ENCODE results near the gene PTPRM.

Gene PTPRM

GRCh38 chr18:7567474-7568425, 634 bp downstream of the PTPRM start:
- peak; percentile 73 for DNase-seq (ENCODE audit: low spot score)

- no peak for DNase-seq (ENCODE audit: low spot score)
Measured at GRCh38 chr18:7568426-7568825, 1.3 kb downstream of the PTPRM start.

GRCh38 chr18:7571626-7572025, 4.5 kb downstream of the PTPRM start:
- no peak for DNase-seq (ENCODE audit: low spot score)

- DNase-seq (ENCODE audit: low spot score): no peak
Measured at GRCh38 chr18:7572822-7573221, 5.7 kb downstream of the PTPRM start.

GRCh38 chr18:7575465-7576028, 8.4 kb downstream of the PTPRM start:
- no peak for DNase-seq (ENCODE audit: low spot score)

- no peak for DNase-seq (ENCODE audit: low spot score)
Measured at GRCh38 chr18:7576077-7576476, 9.0 kb downstream of the PTPRM start.

GRCh38 chr18:7576685-7577084, 9.6 kb downstream of the PTPRM start:
- DNase-seq (ENCODE audit: low spot score): no peak

GRCh38 chr18:7577706-7578105, 10.6 kb downstream of the PTPRM start:
- peak; percentile 75 for DNase-seq (ENCODE audit: low spot score)

GRCh38 chr18:7579176-7579917, 12.2 kb downstream of the PTPRM start:
- no peak for DNase-seq (ENCODE audit: low spot score)

- no peak for DNase-seq (ENCODE audit: low spot score)
Measured at GRCh38 chr18:7579918-7580542, 12.9 kb downstream of the PTPRM start.

- DNase-seq (ENCODE audit: low spot score): no peak
Measured at GRCh38 chr18:7584646-7585275, 17.6 kb downstream of the PTPRM start.

GRCh38 chr18:7585276-7585670, 18.2 kb downstream of the PTPRM start:
- DNase-seq (ENCODE audit: low spot score): no peak

GRCh38 chr18:7586379-7586778, 19.3 kb downstream of the PTPRM start:
- DNase-seq (ENCODE audit: low spot score): no peak

GRCh38 chr18:7590826-7591560, 23.9 kb downstream of the PTPRM start:
- DNase-seq (ENCODE audit: low spot score): no peak

GRCh38 chr18:7592305-7593071, 25.4 kb downstream of the PTPRM start:
- no peak for DNase-seq (ENCODE audit: low spot score)

- DNase-seq (ENCODE audit: low spot score): no peak
Measured at GRCh38 chr18:7593218-7593819, 26.2 kb downstream of the PTPRM start.

- DNase-seq (ENCODE audit: low spot score): no peak
Measured at GRCh38 chr18:7596147-7596546, 29.0 kb downstream of the PTPRM start.

GRCh38 chr18:7597500-7597899, 30.4 kb downstream of the PTPRM start:
- DNase-seq (ENCODE audit: low spot score): no peak

GRCh38 chr18:7598167-7599047, 31.3 kb downstream of the PTPRM start:
- DNase-seq (ENCODE audit: low spot score): no peak
